Smooth muscle cell (in vitro differentiated cells): ENCODE results near the gene AAMP. TPM values are rescaled to one million over a fixed set of nuclear protein-coding genes. Genes with fewer than 3 reads are reported as not detected.

Source experiments
- DNase-seq: peaks from one replicate; lab custom pipeline; 2025; ENCODE audit not compliant: unreplicated experiment; lab: John Stamatoyannopoulos, UW
- H2AFZ ChIP-seq: fragments of 200-600 bp; sonication (generic); 2 replicates; pipeline ENCODE4 v1.6.0; 2016; ENCODE audit warnings: antibody characterized with exemption, low read depth, mild to moderate bottlenecking
- H3F3A ChIP-seq: fragments of 200-600 bp; sonication (generic); 2 replicates; pipeline ENCODE4 v1.6.0; 2017; ENCODE audit warnings: antibody characterized with exemption, low read depth
- H3K27ac ChIP-seq: fragments of 200-600 bp; sonication (generic); 2 replicates; pipeline ENCODE4 v1.5.1; 2016; ENCODE audit warnings: low read depth, mild to moderate bottlenecking
- H3K27me3 ChIP-seq: fragments of 200-600 bp; sonication (generic); 2 replicates; pipeline ENCODE4 v1.6.1; 2016; ENCODE audit warnings: low read depth, mild to moderate bottlenecking
- H3K36me3 ChIP-seq: fragments of 200-600 bp; sonication (generic); 2 replicates; pipeline ENCODE4 v1.5.1; 2016; ENCODE audit warnings: low read depth
- H3K4me1 ChIP-seq: fragments of 200-600 bp; sonication (generic); 2 replicates; pipeline ENCODE4 v1.5.1; 2016; ENCODE audit warnings: low read depth
- H3K4me2 ChIP-seq: fragments of 200-600 bp; sonication (generic); 2 replicates; pipeline ENCODE4 v1.6.0; 2016; ENCODE audit warnings: mild to moderate bottlenecking
- H3K4me3 ChIP-seq: fragments of 200-600 bp; sonication (generic); 2 replicates; pipeline ENCODE4 v1.5.1; 2016; ENCODE audit warnings: mild to moderate bottlenecking
- H3K79me2 ChIP-seq: fragments of 200-600 bp; sonication (generic); 2 replicates; pipeline ENCODE4 v1.6.0; 2016; ENCODE audit warnings: low read depth, mild to moderate bottlenecking
- H3K9ac ChIP-seq: fragments of 200-600 bp; sonication (generic); 2 replicates; pipeline ENCODE4 v1.6.0; 2016; ENCODE audit warnings: low read depth
- H3K9me3 ChIP-seq: fragments of 200-600 bp; sonication (generic); replicated peaks from 2 replicates; pipeline ENCODE4 v1.5.1; 2016; ENCODE audit warnings: low read depth
- H4K20me1 ChIP-seq: fragments of 200-600 bp; sonication (generic); 2 replicates; pipeline ENCODE4 v1.6.0; 2016; ENCODE audit warnings: low read depth
- WGBS: methylation state at CpG from one replicate; pipeline ENCODE4 v1.1.7; 2016; ENCODE audit warnings: low lambda C conversion rate; 5-methylcytosine and 5-hydroxymethylcytosine counted together
- polyA plus RNA-seq: library from polyadenylated mRNA; unstranded; fragments of >200 nt; fragmentation: Nextera tagmentation; extraction: Ambion mirVana; gene quantifications from 2 replicates; pipeline ENCODE4 v1.2.1, GENCODE V29; 2016
- total RNA-seq: library from RNA; depleted of rRNA; stranded (reverse); fragments of >200 nt; gene quantifications from 2 replicates; pipeline ENCODE4 v1.2.3, GENCODE V29; 2014
- TF ChIP-seq, protein P1 (sequence below): fragments of 200-600 bp; sonication (generic); IDR thresholded peaks from 2 replicates; pipeline ENCODE4 v1.5.1; 2017; ENCODE audit warnings: borderline replicate concordance, mild to moderate bottlenecking, antibody characterized with exemption; ENCODE audit not compliant: insufficient read depth, poor library complexity, severe bottlenecking

The AAMP gene
- total and polyA plus RNA-seq, 2 experiments from 2014 or later, result 71.5 to 95.8 TPM

DNA sequence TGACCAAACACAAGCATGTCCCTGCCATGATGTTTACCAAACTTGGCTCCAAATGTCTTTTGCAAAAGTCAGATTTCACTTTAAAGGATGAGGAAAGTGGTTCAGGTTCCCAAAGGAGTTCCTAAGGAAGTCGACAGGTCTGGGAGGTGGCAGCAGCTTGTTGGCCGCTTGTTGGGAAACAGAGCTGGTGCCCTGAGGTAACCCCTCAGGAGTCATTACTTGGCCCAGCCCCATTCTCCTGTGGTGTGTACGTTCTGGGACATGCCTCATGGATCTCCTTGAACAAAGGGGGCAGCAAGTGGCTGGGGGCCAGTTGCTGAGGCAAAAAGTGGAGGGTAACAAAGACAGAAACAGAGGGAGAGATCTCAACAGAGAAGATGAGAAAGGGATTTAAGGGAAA, 11.5 kb upstream of the AAMP start:
- Histone ChIP-seq H3K36me3 (no peaks in the 10 kb centered on the region), H3K4me2 (peak overlapping the region; percentile 11), H3K9me3 (no peaks in the 10 kb centered on the region), H4K20me1 (peaks cover 22% of the 10 kb centered on the region), H3K79me2 (peaks cover 65% of the 10 kb centered on the region), H3K4me1 (peaks cover 19% of the 10 kb centered on the region), H3K27ac (peak overlapping the region; percentile 100), H3F3A (peaks cover 27% of the 10 kb centered on the region), H3K9ac (peak overlapping the region; percentile 96), H2AFZ (no peak overlapping the region), H3K27me3 (no peaks in the 10 kb centered on the region), H3K4me3 (no peak overlapping the region)
- no peak for DNase-seq
- TF ChIP-seq, protein P1, sequence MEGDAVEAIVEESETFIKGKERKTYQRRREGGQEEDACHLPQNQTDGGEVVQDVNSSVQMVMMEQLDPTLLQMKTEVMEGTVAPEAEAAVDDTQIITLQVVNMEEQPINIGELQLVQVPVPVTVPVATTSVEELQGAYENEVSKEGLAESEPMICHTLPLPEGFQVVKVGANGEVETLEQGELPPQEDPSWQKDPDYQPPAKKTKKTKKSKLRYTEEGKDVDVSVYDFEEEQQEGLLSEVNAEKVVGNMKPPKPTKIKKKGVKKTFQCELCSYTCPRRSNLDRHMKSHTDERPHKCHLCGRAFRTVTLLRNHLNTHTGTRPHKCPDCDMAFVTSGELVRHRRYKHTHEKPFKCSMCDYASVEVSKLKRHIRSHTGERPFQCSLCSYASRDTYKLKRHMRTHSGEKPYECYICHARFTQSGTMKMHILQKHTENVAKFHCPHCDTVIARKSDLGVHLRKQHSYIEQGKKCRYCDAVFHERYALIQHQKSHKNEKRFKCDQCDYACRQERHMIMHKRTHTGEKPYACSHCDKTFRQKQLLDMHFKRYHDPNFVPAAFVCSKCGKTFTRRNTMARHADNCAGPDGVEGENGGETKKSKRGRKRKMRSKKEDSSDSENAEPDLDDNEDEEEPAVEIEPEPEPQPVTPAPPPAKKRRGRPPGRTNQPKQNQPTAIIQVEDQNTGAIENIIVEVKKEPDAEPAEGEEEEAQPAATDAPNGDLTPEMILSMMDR, result no peak
- 82% methylated on average over 3 of the region's 3 CpGs for WGBS

DNA sequence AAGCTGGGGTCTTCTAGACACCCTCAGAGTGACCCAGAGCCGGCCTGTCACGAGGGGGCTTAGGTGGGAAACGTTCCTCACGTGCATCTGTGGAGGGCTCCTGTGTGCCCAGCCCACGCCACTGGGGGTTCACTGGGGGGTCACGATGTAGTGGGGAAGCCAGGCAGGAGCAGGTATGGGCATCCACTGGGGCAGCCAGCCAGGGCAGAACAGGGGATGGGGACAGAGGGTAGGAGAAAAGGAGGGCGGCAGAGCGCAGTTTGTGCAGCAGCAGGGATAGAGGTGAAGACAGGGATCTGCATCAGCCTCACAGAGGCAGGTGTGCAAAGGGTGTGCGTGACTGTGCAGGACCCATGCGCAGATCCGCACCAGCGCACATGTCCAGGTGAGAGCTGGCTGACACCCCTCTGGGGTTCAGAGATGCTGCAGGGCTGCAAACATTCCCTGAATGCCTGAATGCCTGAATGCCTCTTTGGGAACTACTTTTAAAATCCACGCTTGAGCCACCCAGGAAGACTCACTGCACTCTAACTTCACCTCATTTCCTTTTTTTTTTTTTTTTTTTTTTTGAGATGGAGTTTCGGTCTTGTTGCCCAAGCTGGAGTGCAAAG, 10.4 kb upstream of the AAMP start:
- no peak overlapping the region for H3K4me3 ChIP-seq
- H3K9me3 ChIP-seq, result no peaks in the 10 kb centered on the region
- DNase-seq, result no peak
- H3K4me1 ChIP-seq, result peaks cover 10% of the 10 kb centered on the region
- H3K27ac ChIP-seq, result no peak overlapping the region
- H4K20me1 ChIP-seq, result peaks cover 22% of the 10 kb centered on the region
- H3K36me3 ChIP-seq, result no peaks in the 10 kb centered on the region
- no peak overlapping the region for H3K4me2 ChIP-seq
- peaks cover 55% of the 10 kb centered on the region for H3K79me2 ChIP-seq
- H3K27me3 ChIP-seq, result no peaks in the 10 kb centered on the region
- no peak overlapping the region for H2AFZ ChIP-seq
- H3F3A ChIP-seq, result peaks cover 18% of the 10 kb centered on the region
- no peak overlapping the region for H3K9ac ChIP-seq
- 97% methylated on average over 14 of the region's 14 CpGs for WGBS
- TF ChIP-seq, protein P1, result no peak

DNA sequence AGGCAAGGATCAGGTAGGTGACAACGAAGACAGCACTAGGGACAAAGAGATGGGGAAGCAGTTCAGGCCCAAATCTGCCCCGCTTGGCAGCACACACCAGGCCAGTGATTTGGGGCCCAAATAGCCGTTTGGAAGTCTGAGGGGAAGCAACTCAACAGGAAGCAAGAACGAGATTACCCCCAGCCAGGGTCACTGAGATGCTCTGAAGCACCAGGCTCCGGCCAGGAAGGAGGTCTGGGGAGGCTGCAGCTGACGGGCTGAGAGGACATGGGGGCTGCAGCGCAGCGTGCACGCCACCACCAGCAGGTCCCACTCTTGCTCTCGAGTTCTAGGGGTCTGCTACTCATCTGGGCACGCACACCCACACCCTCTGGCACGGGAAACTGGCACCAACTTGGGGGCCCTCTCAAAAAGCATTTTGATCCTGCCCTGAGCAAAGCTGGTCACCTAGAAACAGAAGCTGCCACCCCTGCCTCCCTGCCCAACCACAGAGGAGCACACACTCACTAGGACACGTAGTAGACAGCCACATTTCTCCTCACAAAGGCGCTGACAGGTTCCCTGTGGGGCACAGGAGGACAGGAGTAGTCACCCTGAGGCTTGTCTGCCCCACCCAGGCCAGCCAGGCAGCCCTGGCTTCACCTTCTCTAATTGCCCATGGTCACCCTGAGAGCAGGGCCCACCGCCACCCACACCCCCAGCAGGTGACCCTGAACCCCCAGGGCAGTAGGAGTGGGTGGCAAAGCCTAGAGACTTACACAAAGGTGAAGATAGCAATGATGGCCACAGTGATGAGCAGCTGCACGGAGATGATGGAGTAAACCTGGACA, 8.8 kb upstream of the AAMP start:
- Histone ChIP-seq H3K9me3 (no peaks in the 10 kb centered on the region), H4K20me1 (peaks cover 19% of the 10 kb centered on the region), H3K4me1 (peaks cover 4% of the 10 kb centered on the region), H3K4me3 (no peak overlapping the region), H3K27me3 (no peaks in the 10 kb centered on the region), H3K36me3 (no peaks in the 10 kb centered on the region), H3K27ac (no peak overlapping the region), H3F3A (peaks cover 18% of the 10 kb centered on the region), H3K4me2 (no peak overlapping the region), H2AFZ (no peak overlapping the region), H3K79me2 (peaks cover 45% of the 10 kb centered on the region), H3K9ac (no peak overlapping the region)
- DNase-seq, result no peak
- TF ChIP-seq, protein P1, result no peak
- 93% methylated on average over 16 of the region's 16 CpGs for WGBS

DNA sequence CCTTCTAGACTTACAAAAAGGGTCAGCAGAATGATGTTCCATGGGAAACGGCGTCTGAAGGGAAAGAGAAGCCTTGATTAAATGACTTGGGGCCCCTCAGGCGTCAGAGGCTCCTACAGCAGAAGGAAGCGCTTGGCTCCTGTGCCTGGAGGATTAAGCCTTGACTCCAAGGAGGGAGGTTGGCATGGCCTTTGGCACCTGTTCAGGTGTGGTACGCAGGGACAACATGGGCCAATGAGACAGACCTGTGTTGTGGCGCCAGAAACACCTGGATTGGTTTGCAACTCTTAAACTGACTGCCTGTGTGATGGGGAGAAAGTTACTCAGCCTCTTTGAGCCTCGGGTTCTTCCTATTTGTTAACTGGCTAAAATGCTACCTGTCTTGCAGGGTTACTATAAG, 8.0 kb upstream of the AAMP start:
- H3K9me3 ChIP-seq, result no peaks in the 10 kb centered on the region
- H3K79me2 ChIP-seq, result peaks cover 36% of the 10 kb centered on the region
- peaks cover 18% of the 10 kb centered on the region for H3F3A ChIP-seq
- H2AFZ ChIP-seq, result no peak overlapping the region
- H3K27ac ChIP-seq, result no peak overlapping the region
- no peak overlapping the region for H3K4me2 ChIP-seq
- peaks cover 5% of the 10 kb centered on the region for H3K4me1 ChIP-seq
- WGBS, result 92% methylated on average over 7 of the region's 7 CpGs
- H3K9ac ChIP-seq, result no peak overlapping the region
- no peaks in the 10 kb centered on the region for H3K27me3 ChIP-seq
- DNase-seq, result no peak
- peaks cover 19% of the 10 kb centered on the region for H4K20me1 ChIP-seq
- TF ChIP-seq, protein P1, result no peak
- H3K36me3 ChIP-seq, result no peaks in the 10 kb centered on the region
- no peak overlapping the region for H3K4me3 ChIP-seq
